Measurements from ENCODE around the gene SLC39A13. TPM values are rescaled to one million over a fixed set of nuclear protein-coding genes. Genes with fewer than 3 reads are reported as not detected.

The SLC39A13 gene
- total and polyA plus RNA-seq, 2 of the 13 experiments (the other 11 are each of a cell fraction or from before 2014, with no cell fraction given), result 15.3 to 30.5 TPM

DNA sequence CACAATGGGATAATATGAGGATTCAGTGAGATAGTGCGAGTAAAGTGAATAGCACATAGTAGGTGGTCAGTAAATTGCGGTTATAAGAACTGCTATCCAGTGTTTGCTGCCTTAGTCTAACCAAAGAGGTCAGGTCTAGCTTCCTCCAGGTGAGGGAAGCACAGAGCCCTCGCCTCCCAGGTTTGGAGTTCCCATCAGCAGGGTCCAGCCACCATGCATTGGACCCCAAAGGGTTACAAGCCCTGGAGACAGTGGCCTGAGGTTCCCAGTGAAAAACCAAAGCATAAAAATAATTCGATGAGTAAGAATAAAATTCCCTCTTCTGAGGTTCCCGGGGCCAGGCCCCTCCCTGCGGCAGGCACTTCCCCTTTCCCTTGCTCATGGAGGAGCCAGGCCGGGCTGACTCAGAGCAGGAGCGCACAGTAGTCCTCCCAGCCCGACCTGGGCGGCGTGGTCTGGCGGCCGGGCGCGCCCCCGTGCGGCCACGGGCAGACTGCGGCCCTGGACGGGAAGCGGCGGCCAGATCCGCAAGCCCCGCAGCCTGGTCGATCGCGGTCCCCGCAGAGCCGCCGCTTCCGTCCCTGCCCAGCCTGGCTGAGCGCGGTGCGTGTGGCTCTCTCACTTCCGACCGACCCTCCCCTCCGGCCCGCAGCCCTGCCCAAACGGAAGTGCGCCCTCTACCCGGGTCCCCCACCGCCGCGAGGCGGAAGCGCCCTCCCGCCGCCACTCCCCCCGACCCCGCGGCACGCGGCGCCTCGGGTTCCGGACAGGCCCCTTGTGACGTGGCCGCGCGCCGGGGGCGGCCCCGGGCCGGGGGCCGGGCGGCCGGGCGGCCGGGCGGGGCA is at the start of gene SLC39A13 (continued):
- TF ChIP-seq, protein P1, sequence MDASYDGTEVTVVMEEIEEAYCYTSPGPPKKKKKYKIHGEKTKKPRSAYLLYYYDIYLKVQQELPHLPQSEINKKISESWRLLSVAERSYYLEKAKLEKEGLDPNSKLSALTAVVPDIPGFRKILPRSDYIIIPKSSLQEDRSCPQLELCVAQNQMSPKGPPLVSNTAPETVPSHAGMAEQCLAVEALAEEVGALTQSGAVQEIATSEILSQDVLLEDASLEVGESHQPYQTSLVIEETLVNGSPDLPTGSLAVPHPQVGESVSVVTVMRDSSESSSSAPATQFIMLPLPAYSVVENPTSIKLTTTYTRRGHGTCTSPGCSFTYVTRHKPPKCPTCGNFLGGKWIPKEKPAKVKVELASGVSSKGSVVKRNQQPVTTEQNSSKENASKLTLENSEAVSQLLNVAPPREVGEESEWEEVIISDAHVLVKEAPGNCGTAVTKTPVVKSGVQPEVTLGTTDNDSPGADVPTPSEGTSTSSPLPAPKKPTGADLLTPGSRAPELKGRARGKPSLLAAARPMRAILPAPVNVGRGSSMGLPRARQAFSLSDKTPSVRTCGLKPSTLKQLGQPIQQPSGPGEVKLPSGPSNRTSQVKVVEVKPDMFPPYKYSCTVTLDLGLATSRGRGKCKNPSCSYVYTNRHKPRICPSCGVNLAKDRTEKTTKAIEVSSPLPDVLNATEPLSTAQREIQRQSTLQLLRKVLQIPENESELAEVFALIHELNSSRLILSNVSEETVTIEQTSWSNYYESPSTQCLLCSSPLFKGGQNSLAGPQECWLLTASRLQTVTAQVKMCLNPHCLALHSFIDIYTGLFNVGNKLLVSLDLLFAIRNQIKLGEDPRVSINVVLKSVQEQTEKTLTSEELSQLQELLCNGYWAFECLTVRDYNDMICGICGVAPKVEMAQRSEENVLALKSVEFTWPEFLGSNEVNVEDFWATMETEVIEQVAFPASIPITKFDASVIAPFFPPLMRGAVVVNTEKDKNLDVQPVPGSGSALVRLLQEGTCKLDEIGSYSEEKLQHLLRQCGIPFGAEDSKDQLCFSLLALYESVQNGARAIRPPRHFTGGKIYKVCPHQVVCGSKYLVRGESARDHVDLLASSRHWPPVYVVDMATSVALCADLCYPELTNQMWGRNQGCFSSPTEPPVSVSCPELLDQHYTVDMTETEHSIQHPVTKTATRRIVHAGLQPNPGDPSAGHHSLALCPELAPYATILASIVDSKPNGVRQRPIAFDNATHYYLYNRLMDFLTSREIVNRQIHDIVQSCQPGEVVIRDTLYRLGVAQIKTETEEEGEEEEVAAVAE (CRISPR knock-in tag; IDR thresholded peaks at IDR 0.05; ENCODE audit: borderline replicate concordance), result no peak
- TF ChIP-seq, protein P2, sequence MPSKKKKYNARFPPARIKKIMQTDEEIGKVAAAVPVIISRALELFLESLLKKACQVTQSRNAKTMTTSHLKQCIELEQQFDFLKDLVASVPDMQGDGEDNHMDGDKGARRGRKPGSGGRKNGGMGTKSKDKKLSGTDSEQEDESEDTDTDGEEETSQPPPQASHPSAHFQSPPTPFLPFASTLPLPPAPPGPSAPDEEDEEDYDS (CRISPR knock-in tag; IDR thresholded peaks at IDR 0.05), result no peak
- TF ChIP-seq ZNF329 (CRISPR knock-in tag; IDR thresholded peaks at IDR 0.05; ENCODE audit: low read depth) (peak; percentile 46; the same call in 1 of the 2 replicates), FLYWCH1 (CRISPR knock-in tag; IDR thresholded peaks at IDR 0.05) (no peak), SMAD3 (CRISPR knock-in tag; IDR thresholded peaks at IDR 0.05) (no peak; the same call in 1 of the 2 replicates), ZNF850 (CRISPR knock-in tag; conservative IDR thresholded peaks at IDR 0.05) (peak; percentile 95; the same call in 1 of the 2 replicates), ZNF460 (CRISPR knock-in tag; IDR thresholded peaks at IDR 0.05; ENCODE audit: borderline replicate concordance) (peak; percentile 51; the same call in 1 of the 2 replicates), ZMYM4 (CRISPR knock-in tag; IDR thresholded peaks at IDR 0.05) (peak; percentile 89), KDM6A (CRISPR knock-in tag; IDR thresholded peaks at IDR 0.05; ENCODE audit: low read depth) (0 out of 2 replicates have a peak, but pooled peaks have one; percentile 5), SRSF4 (IDR thresholded peaks at IDR 0.05; ENCODE audit: low read depth, low read length, poor library complexity, severe bottlenecking) (no peak), ELF1 (CRISPR knock-in tag; IDR thresholded peaks at IDR 0.05) (peak; percentile 33; the same call in 1 of the 2 replicates), POLR2A (IDR thresholded peaks at IDR 0.05; ENCODE audit: insufficient read depth in 1 of 2, low read depth in 2 of 2, low read length in 2 of 2) (peak; percentile 57 to 90), LCORL (IDR thresholded peaks at IDR 0.05) (no peak), LCORL (CRISPR knock-in tag; IDR thresholded peaks at IDR 0.05) (peak; percentile 71; the same call in 1 of the 2 replicates), MTF2 (CRISPR knock-in tag; IDR thresholded peaks at IDR 0.05; ENCODE audit: borderline replicate concordance) (peak; percentile 95), PHF8 (CRISPR knock-in tag; IDR thresholded peaks at IDR 0.05) (peak; percentile 47; the same call in 1 of the 2 replicates), ZC3H4 (CRISPR knock-in tag; IDR thresholded peaks at IDR 0.05; ENCODE audit: borderline replicate concordance) (peak; percentile 24; the same call in 1 of the 2 replicates), ZNF841 (CRISPR knock-in tag; IDR thresholded peaks at IDR 0.05; ENCODE audit: borderline replicate concordance) (no peak), GPN1 (CRISPR knock-in tag; IDR thresholded peaks at IDR 0.05; ENCODE audit: borderline replicate concordance) (no peak; the same call in 1 of the 2 replicates), ZNF788 (CRISPR knock-in tag; IDR thresholded peaks at IDR 0.05; ENCODE audit: borderline replicate concordance) (peak; percentile 32; the same call in 1 of the 2 replicates), NPAS2 (CRISPR knock-in tag; IDR thresholded peaks at IDR 0.05; ENCODE audit: borderline replicate concordance) (no peak), ZMYM2 (CRISPR knock-in tag; IDR thresholded peaks at IDR 0.05) (no peak)
- TF ChIP-seq, protein P3, sequence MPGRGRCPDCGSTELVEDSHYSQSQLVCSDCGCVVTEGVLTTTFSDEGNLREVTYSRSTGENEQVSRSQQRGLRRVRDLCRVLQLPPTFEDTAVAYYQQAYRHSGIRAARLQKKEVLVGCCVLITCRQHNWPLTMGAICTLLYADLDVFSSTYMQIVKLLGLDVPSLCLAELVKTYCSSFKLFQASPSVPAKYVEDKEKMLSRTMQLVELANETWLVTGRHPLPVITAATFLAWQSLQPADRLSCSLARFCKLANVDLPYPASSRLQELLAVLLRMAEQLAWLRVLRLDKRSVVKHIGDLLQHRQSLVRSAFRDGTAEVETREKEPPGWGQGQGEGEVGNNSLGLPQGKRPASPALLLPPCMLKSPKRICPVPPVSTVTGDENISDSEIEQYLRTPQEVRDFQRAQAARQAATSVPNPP (CRISPR knock-in tag; IDR thresholded peaks at IDR 0.05), result no peak
- TF ChIP-seq, protein P4, sequence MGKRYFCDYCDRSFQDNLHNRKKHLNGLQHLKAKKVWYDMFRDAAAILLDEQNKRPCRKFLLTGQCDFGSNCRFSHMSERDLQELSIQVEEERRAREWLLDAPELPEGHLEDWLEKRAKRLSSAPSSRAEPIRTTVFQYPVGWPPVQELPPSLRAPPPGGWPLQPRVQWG (CRISPR knock-in tag; IDR thresholded peaks at IDR 0.05; ENCODE audit: borderline replicate concordance, low read depth), result no peak
